Kidney (tissue), 14 donors: ENCODE measurements around the gene RANBP10. TPM values are rescaled to one million over a fixed set of nuclear protein-coding genes. Genes with fewer than 3 reads are reported as not detected.
"Not testable (repeated sequence)": the region's sequence is repeated elsewhere in the genome, so short reads cannot be mapped to it uniquely, and the experiment has no call there.

Source experiments
- DNase-seq, 5 donors: peaks; one replicate each; pipeline ENCODE4 v3.0.0-alpha.2; 2013 to 2020
- FAIRE-seq: peaks from 2 replicates; lab custom pipeline; 2012; peaks lifted over from hg19 to GRCh38; lab: Jason Lieb, UNC
- H3K27ac ChIP-seq, 2 donors: one replicate each; pipeline ENCODE4 v1.7.0; 2013; ENCODE audit warnings: low read depth in 2 of 2, low read length in 2 of 2, inconsistent platforms in 1 of 2
- H3K27me3 ChIP-seq: one replicate; pipeline ENCODE4 v1.7.1; 2013; ENCODE audit warnings: low read length, inconsistent platforms; ENCODE audit not compliant: control insufficient read depth, insufficient read depth
- H3K36me3 ChIP-seq, 3 donors: one replicate each; pipeline versions ENCODE4 v1.7.0 to v1.7.1; 2013; ENCODE audit warnings: low read length in 3 of 3, control low read depth in 1 of 3, inconsistent platforms in 1 of 3; ENCODE audit not compliant: insufficient read depth in 3 of 3, control insufficient read depth in 2 of 3
- H3K4me1 ChIP-seq, 3 donors: one replicate each; pipeline versions ENCODE4 v1.7.0 to v1.7.1; 2013; ENCODE audit warnings: low read length in 3 of 3, inconsistent platforms in 1 of 3, low read depth in 1 of 3; ENCODE audit not compliant: control insufficient read depth in 2 of 3, insufficient read depth in 2 of 3
- H3K4me3 ChIP-seq, 3 donors: one replicate each; pipeline versions ENCODE4 v1.7.0 to v1.8.1; 2013; ENCODE audit warnings: low read length in 3 of 3, control low read depth in 1 of 3, inconsistent platforms in 1 of 3
- H3K9ac ChIP-seq, 3 donors: one replicate each; pipeline versions ENCODE4 v1.7.0 to v1.7.1; 2013; ENCODE audit warnings: low read length in 3 of 3, control low read depth in 1 of 3, inconsistent platforms in 1 of 3
- H3K9me3 ChIP-seq, 3 donors: one replicate each; pipeline versions ENCODE4 v1.7.0 to v1.7.1; 2013; ENCODE audit warnings: low read length in 3 of 3, control low read depth in 1 of 3, inconsistent platforms in 1 of 3; ENCODE audit not compliant: control insufficient read depth in 2 of 3, insufficient read depth in 1 of 3
- CTCF ChIP-seq: IDR thresholded peaks from 3 replicates; pipeline ENCODE4 v1.5.1; 2012; ENCODE audit warnings: mild to moderate bottlenecking, moderate library complexity, borderline replicate concordance; ENCODE audit not compliant: insufficient read depth; ENCODE audit errors: extremely low read depth
- intact Hi-C: fragments of 100-400 bp; cut with DNase I; formaldehyde crosslinking; loops from one replicate; pipeline ENCODE4 v1.11.1; 2022
- polyA plus RNA-seq: library from polyadenylated mRNA; stranded (reverse); fragments of 350-450 nt; fragmentation: Illumina TruSeq; extraction: RNeasy Lipid Tissue Mini Kit (QIAGEN cat#74804); gene quantifications from one replicate; pipeline ENCODE4 v1.2.3, GENCODE V29; 2014; ENCODE audit warnings: low read depth, low replicate concordance; ENCODE audit not compliant: insufficient read depth
- total RNA-seq: library from RNA; stranded (reverse); fragmentation: NEBNext Ultra II Directional; extraction: Animal tissue kit (Norgen Biotek cat#: 25700); gene quantifications from one replicate; pipeline ENCODE4 v1.2.1, GENCODE V29; 2021
- donor health status: control.
- donor health status: control.
- donor health status: control.
- donor health status: control.
- donor health status: control.
- donor health status: DM: yes; HTN: yes; CAD: no.
- donor health status: Normal renal cell carcinoma (clear cell type).

RANBP10 gene
- total and polyA plus RNA-seq, 2 donors from 2014 or later = 7.0 to 22.3 TPM

- FAIRE-seq (no peak), DNase-seq (no peak)
- H3K27me3 ChIP-seq = no peaks in the 10 kb centered on the region
- peak overlapping the region in 2 of 3 donors; percentile 64 to 96 for H3K4me3 ChIP-seq
- H3K9ac ChIP-seq = peak overlapping the region; percentile 66 to 95 (median 94)
- no peaks in the 10 kb centered on the region for H3K36me3 ChIP-seq
- peaks cover 14 to 31% (median 31%) of the 10 kb centered on the region in 3 donors for H3K4me1 ChIP-seq
- intact Hi-C loops = no loop called here
- H3K27ac ChIP-seq = peak overlapping the region; percentile 98 to 100
- no peaks in the 10 kb centered on the region for H3K9me3 ChIP-seq
- TF ChIP-seq CTCF = no peak
These were observed 34.9 kb upstream of the RANBP10 start for GRCh38 chr16:67841198-67841815.

GRCh38 chr16:67837811-67838210 is 31.5 kb upstream of the RANBP10 start:
- FAIRE-seq = no peak
- TF ChIP-seq CTCF = no peak

GRCh38 chr16:67837190-67837589 is 30.8 kb upstream of the RANBP10 start:
- H3K9me3 ChIP-seq, H3K9ac ChIP-seq, H3K27ac ChIP-seq, intact Hi-C loops, DNase-seq, H3K27me3 ChIP-seq, FAIRE-seq, H3K4me3 ChIP-seq, H3K36me3 ChIP-seq: not testable (repeated sequence)
- peaks cover 3 to 12% (median 6%) of the 10 kb centered on the region in 3 donors for H3K4me1 ChIP-seq

More at GRCh38 chr16:67837811-67838210, 31.5 kb upstream of the RANBP10 start:
- H3K36me3 ChIP-seq = no peaks in the 10 kb centered on the region
- H3K27ac ChIP-seq = no peak overlapping the region
- intact Hi-C loops = no loop called here
- no peak for DNase-seq
- H3K9ac ChIP-seq = no peak overlapping the region
- H3K4me1 ChIP-seq = peaks cover 3 to 12% (median 6%) of the 10 kb centered on the region in 3 donors
- no peaks in the 10 kb centered on the region for H3K27me3 ChIP-seq
- no peak overlapping the region for H3K4me3 ChIP-seq
- H3K9me3 ChIP-seq = no peaks in the 10 kb centered on the region

GRCh38 chr16:67834242-67834614 is 27.9 kb upstream of the RANBP10 start:
- Histone ChIP-seq H3K27ac (no peak overlapping the region), H3K4me3 (peak overlapping the region; percentile 31 to 87 (median 57)), H3K36me3 (peaks cover 0 to 17% (median 10%) of the 10 kb centered on the region in 3 donors), H3K4me1 (peaks cover 0 to 12% (median 3%) of the 10 kb centered on the region in 3 donors), H3K9me3 (no peaks in the 10 kb centered on the region), H3K27me3 (no peaks in the 10 kb centered on the region), H3K9ac (peak overlapping the region in 2 of 3 donors; percentile 43 to 81)
- intact Hi-C loops = no loop called here
- DNase-seq (no peak), FAIRE-seq (no peak)
- TF ChIP-seq CTCF = no peak
